ENCODE results near the gene SELENOV. TPM values are rescaled to one million over a fixed set of nuclear protein-coding genes. Genes with fewer than 3 reads are reported as not detected.

Gene SELENOV
- total RNA-seq, 1 experiment from 2014 or later = not detected

DNA sequence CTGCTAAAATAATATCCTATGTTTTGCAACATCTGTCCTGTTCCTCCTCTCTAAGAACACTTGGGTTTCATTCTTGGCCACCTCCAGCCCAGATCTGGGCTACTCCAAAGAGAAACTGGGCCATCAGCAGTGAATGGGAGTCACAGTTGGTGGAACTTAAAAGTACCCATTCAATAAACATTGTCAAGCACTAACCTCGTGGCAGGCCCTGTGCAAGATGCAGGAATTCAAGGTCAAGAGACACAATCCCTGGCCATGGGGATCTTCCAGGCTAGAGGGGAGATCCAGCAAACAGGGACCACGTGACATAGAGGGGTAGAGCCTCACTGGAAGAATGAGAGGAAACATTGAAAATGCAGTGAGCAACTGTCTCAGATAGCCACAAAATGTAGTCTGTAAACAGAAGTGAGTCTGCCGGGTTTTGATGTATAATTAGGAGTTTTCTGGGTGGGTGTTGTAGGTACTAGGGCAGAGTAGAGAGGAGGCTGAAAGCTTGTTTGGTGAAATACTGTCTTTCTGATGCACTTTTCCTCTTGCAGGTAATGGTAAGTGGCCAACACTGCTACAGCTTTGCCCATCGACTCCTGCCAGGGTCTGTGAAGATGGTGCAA is 39.9 kb downstream of the SELENOV start:
- TF ChIP-seq, protein P1, sequence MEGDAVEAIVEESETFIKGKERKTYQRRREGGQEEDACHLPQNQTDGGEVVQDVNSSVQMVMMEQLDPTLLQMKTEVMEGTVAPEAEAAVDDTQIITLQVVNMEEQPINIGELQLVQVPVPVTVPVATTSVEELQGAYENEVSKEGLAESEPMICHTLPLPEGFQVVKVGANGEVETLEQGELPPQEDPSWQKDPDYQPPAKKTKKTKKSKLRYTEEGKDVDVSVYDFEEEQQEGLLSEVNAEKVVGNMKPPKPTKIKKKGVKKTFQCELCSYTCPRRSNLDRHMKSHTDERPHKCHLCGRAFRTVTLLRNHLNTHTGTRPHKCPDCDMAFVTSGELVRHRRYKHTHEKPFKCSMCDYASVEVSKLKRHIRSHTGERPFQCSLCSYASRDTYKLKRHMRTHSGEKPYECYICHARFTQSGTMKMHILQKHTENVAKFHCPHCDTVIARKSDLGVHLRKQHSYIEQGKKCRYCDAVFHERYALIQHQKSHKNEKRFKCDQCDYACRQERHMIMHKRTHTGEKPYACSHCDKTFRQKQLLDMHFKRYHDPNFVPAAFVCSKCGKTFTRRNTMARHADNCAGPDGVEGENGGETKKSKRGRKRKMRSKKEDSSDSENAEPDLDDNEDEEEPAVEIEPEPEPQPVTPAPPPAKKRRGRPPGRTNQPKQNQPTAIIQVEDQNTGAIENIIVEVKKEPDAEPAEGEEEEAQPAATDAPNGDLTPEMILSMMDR (IDR thresholded peaks at IDR 0.05; ENCODE audit: unreplicated experiment) = no peak
- H3K27ac Mint-ChIP-seq (ENCODE audit: unreplicated experiment) = no peak overlapping the region
- CTCF ChIA-PET = no interaction called here
- no peak for DNase-seq
- H3K9me3 Mint-ChIP-seq (ENCODE audit: low read depth, unreplicated experiment) = no peaks in the 10 kb centered on the region
- no peak overlapping the region for H3K4me3 Mint-ChIP-seq (ENCODE audit: low read depth, unreplicated experiment)
- no TSS peak for BruUV-seq (replicated peaks)
- peaks cover 22% of the 10 kb centered on the region for H3K4me1 Mint-ChIP-seq (ENCODE audit: low read depth, unreplicated experiment)
- no peaks in the 10 kb centered on the region for H3K36me3 Mint-ChIP-seq (ENCODE audit: insufficient read depth, unreplicated experiment)
- peaks cover 23% of the 10 kb centered on the region for H3K27me3 Mint-ChIP-seq (ENCODE audit: unreplicated experiment)
- intact Hi-C loops (cut with micrococcal nuclease; ENCODE audit: unreplicated experiment) = loop anchor here (10.0 kb wide), 1 partner anchor 210 kb away; no protein-coding TSS in a partner anchor

DNA sequence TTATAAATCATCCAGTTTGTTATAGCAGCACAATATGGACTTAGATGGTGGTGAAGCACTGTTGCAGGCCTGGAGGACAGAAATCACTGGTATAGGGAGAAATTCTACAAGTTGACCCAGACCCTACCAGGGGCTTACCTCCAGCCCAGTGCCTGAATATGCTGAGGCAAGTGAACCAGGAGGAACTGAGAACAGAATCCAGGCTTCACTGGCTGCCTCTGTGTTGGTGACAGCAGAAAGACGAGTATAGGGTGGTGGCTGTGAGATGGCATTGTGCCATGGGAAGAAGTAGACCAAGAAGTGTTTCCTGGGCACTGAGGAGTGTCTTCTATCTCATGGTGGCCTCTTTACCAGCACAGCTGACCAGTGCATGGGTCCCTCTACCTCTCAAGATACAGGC is 40.9 kb downstream of the SELENOV start:
- no TSS peak for BruUV-seq (replicated peaks)
- no peaks in the 10 kb centered on the region for H3K36me3 Mint-ChIP-seq (ENCODE audit: insufficient read depth, unreplicated experiment)
- H3K9me3 Mint-ChIP-seq (ENCODE audit: low read depth, unreplicated experiment) = no peaks in the 10 kb centered on the region
- intact Hi-C loops (cut with micrococcal nuclease; ENCODE audit: unreplicated experiment) = loop anchor here (2.0 to 10.0 kb wide), 2 partner anchors 71 to 209 kb away; no protein-coding TSS in a partner anchor
- H3K4me1 Mint-ChIP-seq (ENCODE audit: low read depth, unreplicated experiment) = peaks cover 22% of the 10 kb centered on the region
- peaks cover 23% of the 10 kb centered on the region for H3K27me3 Mint-ChIP-seq (ENCODE audit: unreplicated experiment)
- DNase-seq = no peak
- TF ChIP-seq, protein P1 (IDR thresholded peaks at IDR 0.05; ENCODE audit: unreplicated experiment) = no peak
- CTCF ChIA-PET = no interaction called here
- H3K4me3 Mint-ChIP-seq (ENCODE audit: low read depth, unreplicated experiment) = no peak overlapping the region
- H3K27ac Mint-ChIP-seq (ENCODE audit: unreplicated experiment) = no peak overlapping the region

DNA sequence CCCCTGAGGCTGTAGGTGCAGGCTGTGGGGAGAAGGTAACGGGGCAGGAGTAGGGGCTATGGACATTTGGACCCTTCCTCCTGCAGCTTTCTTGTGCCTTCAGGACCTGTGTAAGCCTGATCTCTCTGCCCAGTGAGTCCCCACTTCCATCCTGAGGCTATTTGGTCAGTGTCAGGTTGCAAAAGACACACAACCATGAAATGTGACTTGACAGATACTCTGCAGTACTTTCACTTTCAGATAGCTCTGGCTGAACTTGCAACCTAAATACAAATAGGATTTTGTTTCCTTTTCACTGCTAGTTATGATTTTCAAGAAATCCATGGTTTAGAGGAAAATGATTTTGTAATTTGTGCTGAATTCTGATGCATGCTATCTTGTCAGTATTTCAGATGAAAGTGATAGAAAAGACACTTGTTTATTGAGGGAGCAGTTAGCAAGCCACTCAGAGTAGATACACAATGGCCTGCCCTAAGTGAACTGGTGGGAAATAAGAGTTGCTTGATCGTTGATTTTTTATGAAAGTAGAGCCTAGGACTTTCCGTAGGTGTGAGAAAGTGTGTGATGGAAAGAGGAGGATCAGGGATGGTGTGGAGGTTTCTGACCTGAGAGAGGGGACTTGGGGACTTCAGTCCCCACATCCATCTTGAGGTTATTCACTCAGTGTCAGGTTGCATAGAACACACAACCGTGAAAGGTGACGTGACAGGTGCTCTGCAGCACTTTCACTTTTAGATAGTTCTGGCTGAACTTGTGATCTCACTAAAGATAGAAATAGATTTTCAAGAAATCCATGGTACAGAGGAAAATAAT is 43.1 kb downstream of the SELENOV start:
- H3K36me3 Mint-ChIP-seq (ENCODE audit: insufficient read depth, unreplicated experiment) = no peaks in the 10 kb centered on the region
- DNase-seq = peak; percentile 46
- TF ChIP-seq, protein P1 (IDR thresholded peaks at IDR 0.05; ENCODE audit: unreplicated experiment) = no peak
- CTCF ChIA-PET = interaction anchor here (0.6 to 1.0 kb wide), 2 partner anchors 114 to 236 kb away, joined by 3 to 4 read pairs; no protein-coding TSS in a partner anchor
- no peaks in the 10 kb centered on the region for H3K9me3 Mint-ChIP-seq (ENCODE audit: low read depth, unreplicated experiment)
- intact Hi-C loops (cut with micrococcal nuclease; ENCODE audit: unreplicated experiment) = loop anchor here (2.0 to 10.0 kb wide), 2 partner anchors 69 to 207 kb away; no protein-coding TSS in a partner anchor
- peak overlapping the region; percentile 28 for H3K27ac Mint-ChIP-seq (ENCODE audit: unreplicated experiment)
- BruUV-seq (replicated peaks) = no TSS peak
- peaks cover 22% of the 10 kb centered on the region for H3K4me1 Mint-ChIP-seq (ENCODE audit: low read depth, unreplicated experiment)
- H3K4me3 Mint-ChIP-seq (ENCODE audit: low read depth, unreplicated experiment) = peak overlapping the region; percentile 49
- H3K27me3 Mint-ChIP-seq (ENCODE audit: unreplicated experiment) = peaks cover 15% of the 10 kb centered on the region

DNA sequence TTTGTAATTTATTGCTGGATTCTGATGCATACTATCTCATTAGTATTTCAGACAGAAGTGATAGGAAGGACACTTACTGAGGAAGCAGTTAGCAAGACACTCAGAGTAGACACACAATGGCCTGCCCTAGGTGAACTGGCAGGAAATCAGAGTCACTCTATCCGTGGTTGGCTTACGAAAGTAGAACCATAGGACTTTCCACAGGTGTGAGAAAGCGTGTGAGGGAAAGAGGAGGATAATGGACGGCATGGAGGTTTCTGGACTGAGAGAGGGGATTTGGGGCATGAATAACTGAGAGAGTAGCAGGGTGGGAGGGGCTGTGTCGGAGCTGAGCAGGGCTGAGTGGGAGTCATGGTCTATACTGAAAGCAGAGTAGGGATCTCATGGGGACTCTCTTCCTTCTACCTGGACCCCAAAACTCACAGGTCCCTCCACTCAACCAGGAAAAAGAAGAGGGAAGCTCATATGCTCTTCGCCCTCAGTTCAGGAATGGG is 43.7 kb downstream of the SELENOV start:
- H3K4me3 Mint-ChIP-seq (ENCODE audit: low read depth, unreplicated experiment) = peak overlapping the region; percentile 49
- intact Hi-C loops (cut with micrococcal nuclease; ENCODE audit: unreplicated experiment) = loop anchor here (10.0 kb wide), 1 partner anchor 206 kb away; no protein-coding TSS in a partner anchor
- H3K9me3 Mint-ChIP-seq (ENCODE audit: low read depth, unreplicated experiment) = no peaks in the 10 kb centered on the region
- H3K27me3 Mint-ChIP-seq (ENCODE audit: unreplicated experiment) = peaks cover 8% of the 10 kb centered on the region
- DNase-seq = no peak
- H3K4me1 Mint-ChIP-seq (ENCODE audit: low read depth, unreplicated experiment) = peaks cover 22% of the 10 kb centered on the region
- TF ChIP-seq, protein P1 (IDR thresholded peaks at IDR 0.05; ENCODE audit: unreplicated experiment) = no peak
- no peaks in the 10 kb centered on the region for H3K36me3 Mint-ChIP-seq (ENCODE audit: insufficient read depth, unreplicated experiment)
- BruUV-seq (replicated peaks) = no TSS peak
- peak overlapping the region; percentile 4 for H3K27ac Mint-ChIP-seq (ENCODE audit: unreplicated experiment)
- CTCF ChIA-PET = no interaction called here

Data from Calu3 (cell line).